Keratinocyte (primary cell): ENCODE measurements around the gene PPM1D. TPM values are rescaled to one million over a fixed set of nuclear protein-coding genes. Genes with fewer than 3 reads are reported as not detected.
"Not testable (repeated sequence)": the region's sequence is repeated elsewhere in the genome, so short reads cannot be mapped to it uniquely, and the experiment has no call there.

Experiments used
- DNase-seq: peaks from one replicate; pipeline ENCODE4 v3.0.0-alpha.2; 2011; ENCODE audit warnings: low read depth, missing footprints, low spot score
- FAIRE-seq: peaks from 2 replicates; lab custom pipeline; 2011; peaks lifted over from hg19 to GRCh38; lab: Jason Lieb, UNC
- H2AFZ ChIP-seq: 2 replicates; pipeline ENCODE4 v1.6.0; 2012; ENCODE audit warnings: low read length, control low read depth, inconsistent platforms; ENCODE audit not compliant: control insufficient read depth
- H3K27ac ChIP-seq: 2 replicates; pipeline ENCODE4 v1.5.1; 2011; ENCODE audit warnings: low read length; ENCODE audit not compliant: control insufficient read depth, insufficient read depth
- H3K27me3 ChIP-seq: 3 replicates; pipeline ENCODE4 v1.6.0; 2011; ENCODE audit warnings: low read length; ENCODE audit not compliant: control insufficient read depth, insufficient read depth; ENCODE audit errors: extremely low read depth
- H3K36me3 ChIP-seq, 2 experiments: 2 replicates in 1 of 2; 3 replicates in 1 of 2; pipeline ENCODE4 v1.5.1; 2011; ENCODE audit warnings: low read length in 2 of 2, mild to moderate bottlenecking in 1 of 2; ENCODE audit not compliant: control insufficient read depth in 2 of 2, insufficient read depth in 2 of 2; ENCODE audit errors: extremely low read depth in 1 of 2
- H3K4me1 ChIP-seq: 3 replicates; pipeline ENCODE4 v1.5.1; 2011; ENCODE audit warnings: low read length; ENCODE audit not compliant: control insufficient read depth, insufficient read depth; ENCODE audit errors: extremely low read depth
- H3K4me2 ChIP-seq: 3 replicates; pipeline ENCODE4 v1.6.0; 2011; ENCODE audit warnings: low read depth, low read length; ENCODE audit not compliant: control insufficient read depth, insufficient read depth; ENCODE audit errors: extremely low read depth
- H3K4me3 ChIP-seq, 3 experiments: fragments of 200-600 bp in 1 of 3; sonication (generic) in 1 of 3; 2 replicates in 2 of 3; 3 replicates in 1 of 3; pipeline ENCODE4 v1.5.1; 2011 to 2016; ENCODE audit warnings: low read length in 3 of 3, mild to moderate bottlenecking in 3 of 3, control low read depth in 2 of 3, inconsistent platforms in 1 of 3, low read depth in 1 of 3, mixed read lengths in 1 of 3, mixed run types in 1 of 3, moderate library complexity in 1 of 3; ENCODE audit not compliant: control insufficient read depth in 2 of 3, insufficient read depth in 2 of 3; ENCODE audit errors: extremely low read depth in 1 of 3
- H3K79me2 ChIP-seq: 2 replicates; pipeline ENCODE4 v1.6.0; 2012; ENCODE audit warnings: low read length; ENCODE audit not compliant: control insufficient read depth, insufficient read depth
- H3K9ac ChIP-seq: 3 replicates; pipeline ENCODE4 v1.6.0; 2011; ENCODE audit warnings: low read length; ENCODE audit not compliant: control insufficient read depth, insufficient read depth; ENCODE audit errors: extremely low read depth
- H3K9me1 ChIP-seq: 3 replicates; pipeline ENCODE4 v1.6.0; 2011; ENCODE audit warnings: low read length; ENCODE audit not compliant: control insufficient read depth, insufficient read depth; ENCODE audit errors: extremely low read depth
- H3K9me3 ChIP-seq: 2 replicates; pipeline ENCODE4 v1.5.1; 2012; ENCODE audit warnings: low read depth, low read length; ENCODE audit not compliant: control insufficient read depth
- H4K20me1 ChIP-seq: 3 replicates; pipeline ENCODE4 v1.6.0; 2011; ENCODE audit warnings: low read length; ENCODE audit not compliant: control insufficient read depth, insufficient read depth; ENCODE audit errors: extremely low read depth
- EZH2 ChIP-seq: IDR thresholded peaks from one replicate; pipeline ENCODE4 v1.6.1; 2012; ENCODE audit warnings: inconsistent platforms, mild to moderate bottlenecking, low read length, moderate library complexity
- dilution Hi-C: fragments of 300-500 bp; cut with MboI; formaldehyde crosslinking; loops from one replicate; pipeline ENCODE4 v1.7.0; 2020; ENCODE audit warnings: low sequenced_read_pairs; ENCODE audit not compliant: extremely low pct_ligation_motif_present
- polyA plus RNA-seq, 5 experiments: library from polyadenylated mRNA; depleted of rRNA in 3 of 5; stranded (reverse) in 3 of 5; stranded (forward) in 1 of 5; unstranded in 1 of 5; fragments of >200 nt; gene quantifications; 1 replicate in 1 of 5; 2 replicates in 3 of 5; 3 replicates in 1 of 5; pipeline versions ENCODE4 v1.2.1 to v1.2.3, GENCODE V29; 2011 to 2012; ENCODE audit warnings: missing spikeins in 2 of 5, low read depth in 1 of 5, low replicate concordance in 1 of 5
- TF ChIP-seq, protein P1 (sequence below), 3 experiments: IDR thresholded peaks in 1 of 3; conservative IDR thresholded peaks in 1 of 3; optimal IDR thresholded peaks in 1 of 3; 2 replicates in 2 of 3; 3 replicates in 1 of 3; pipeline versions ENCODE3 to v1.5.1; 2011; ENCODE audit warnings: low read length in 3 of 3, mild to moderate bottlenecking in 3 of 3, moderate library complexity in 2 of 3, control low read depth in 1 of 3, inconsistent platforms in 1 of 3; ENCODE audit not compliant: insufficient read depth in 2 of 3; ENCODE audit errors: extremely low read depth in 1 of 3

The PPM1D gene
- polyA plus RNA-seq, 1 donor (not counting 4 experiments of a cell fraction or from before 2014, with no cell fraction given), result 2.9 TPM

GRCh38 chr17:60610473-60610872 lies 10.5 kb downstream of the PPM1D start:
- FAIRE-seq, result no peak
- Histone ChIP-seq H4K20me1 (no peaks in the 10 kb centered on the region), H3K4me3 (no peak overlapping the region), H3K9me1 (no peaks in the 10 kb centered on the region), H3K9me3 (no peaks in the 10 kb centered on the region), H2AFZ (no peak overlapping the region), H3K79me2 (peaks cover 60% of the 10 kb centered on the region), H3K4me1 (peaks cover 3% of the 10 kb centered on the region), H3K27ac (no peak overlapping the region), H3K27me3 (no peaks in the 10 kb centered on the region), H3K9ac (no peak overlapping the region), H3K36me3 (no peaks in the 10 kb centered on the region), H3K4me2 (no peak overlapping the region)
- no peak for DNase-seq
- dilution Hi-C loops, result no loop called here
- TF ChIP-seq, protein P1, sequence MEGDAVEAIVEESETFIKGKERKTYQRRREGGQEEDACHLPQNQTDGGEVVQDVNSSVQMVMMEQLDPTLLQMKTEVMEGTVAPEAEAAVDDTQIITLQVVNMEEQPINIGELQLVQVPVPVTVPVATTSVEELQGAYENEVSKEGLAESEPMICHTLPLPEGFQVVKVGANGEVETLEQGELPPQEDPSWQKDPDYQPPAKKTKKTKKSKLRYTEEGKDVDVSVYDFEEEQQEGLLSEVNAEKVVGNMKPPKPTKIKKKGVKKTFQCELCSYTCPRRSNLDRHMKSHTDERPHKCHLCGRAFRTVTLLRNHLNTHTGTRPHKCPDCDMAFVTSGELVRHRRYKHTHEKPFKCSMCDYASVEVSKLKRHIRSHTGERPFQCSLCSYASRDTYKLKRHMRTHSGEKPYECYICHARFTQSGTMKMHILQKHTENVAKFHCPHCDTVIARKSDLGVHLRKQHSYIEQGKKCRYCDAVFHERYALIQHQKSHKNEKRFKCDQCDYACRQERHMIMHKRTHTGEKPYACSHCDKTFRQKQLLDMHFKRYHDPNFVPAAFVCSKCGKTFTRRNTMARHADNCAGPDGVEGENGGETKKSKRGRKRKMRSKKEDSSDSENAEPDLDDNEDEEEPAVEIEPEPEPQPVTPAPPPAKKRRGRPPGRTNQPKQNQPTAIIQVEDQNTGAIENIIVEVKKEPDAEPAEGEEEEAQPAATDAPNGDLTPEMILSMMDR (optimal IDR thresholded peaks at IDR 0.05 in 1 of 3, IDR thresholded peaks at IDR 0.05 in 1 of 3, conservative IDR thresholded peaks at IDR 0.05 in 1 of 3; ENCODE audit: extremely low read depth in 1 of 3, insufficient read depth in 2 of 3, low read length in 3 of 3), result no peak

DNA sequence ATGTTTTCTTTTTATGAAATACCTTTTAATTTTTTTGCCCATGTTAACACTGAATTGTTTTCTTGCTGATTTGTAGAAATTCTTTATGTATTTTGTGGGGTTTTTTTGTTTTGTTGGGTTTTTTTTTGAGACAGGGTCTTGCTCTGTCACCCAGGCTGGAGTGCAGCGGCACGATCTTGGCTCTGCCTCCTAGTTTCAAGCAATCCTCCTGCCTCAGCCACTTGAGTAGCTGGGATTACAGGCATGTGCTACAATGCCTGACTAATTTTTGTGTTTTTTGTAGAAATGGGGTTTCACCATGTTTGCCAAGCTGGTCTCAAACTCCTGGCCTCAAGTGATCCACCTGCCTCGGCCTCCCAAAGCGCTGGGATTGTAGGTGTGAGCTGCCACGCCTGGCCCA lies 11.3 kb downstream of the PPM1D start:
- H3K4me1 ChIP-seq, FAIRE-seq, H3K36me3 ChIP-seq, H3K4me3 ChIP-seq, H3K27ac ChIP-seq, H3K27me3 ChIP-seq, H4K20me1 ChIP-seq, H3K9ac ChIP-seq, H3K4me2 ChIP-seq, dilution Hi-C loops, H3K9me1 ChIP-seq, H3K9me3 ChIP-seq, DNase-seq, H2AFZ ChIP-seq: not testable (repeated sequence)
- H3K79me2 ChIP-seq, result peaks cover 55% of the 10 kb centered on the region

DNA sequence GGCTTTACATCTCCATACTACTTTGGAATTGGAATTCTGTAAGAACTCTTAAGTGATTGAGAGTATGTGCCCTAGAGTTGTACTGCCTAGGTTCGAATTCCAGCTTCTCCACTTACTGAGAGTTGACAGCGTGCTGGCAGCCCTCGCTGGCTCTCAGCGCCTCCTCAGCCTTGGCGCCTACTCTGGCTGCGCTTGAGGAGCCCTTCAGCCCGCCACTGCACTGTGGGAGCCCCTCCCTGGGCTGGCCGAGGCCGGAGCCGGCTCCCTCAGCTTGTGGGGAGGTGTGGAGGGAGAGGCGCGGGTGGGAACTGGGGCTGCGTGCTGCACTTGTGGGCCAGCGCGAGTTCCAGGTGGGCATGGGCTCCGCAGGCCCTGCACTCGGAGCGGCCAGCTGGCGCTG lies 13.3 kb downstream of the PPM1D start:
- Histone ChIP-seq H3K4me1 (peaks cover 3% of the 10 kb centered on the region), H3K79me2 (peaks cover 43% of the 10 kb centered on the region), H3K36me3 (no peaks in the 10 kb centered on the region), H4K20me1 (no peaks in the 10 kb centered on the region), H3K4me2 (no peak overlapping the region), H3K9ac (no peak overlapping the region), H3K27ac (no peak overlapping the region), H3K9me1 (no peaks in the 10 kb centered on the region), H3K27me3 (no peaks in the 10 kb centered on the region), H3K9me3 (no peaks in the 10 kb centered on the region), H3K4me3 (no peak overlapping the region), H2AFZ (no peak overlapping the region)
- TF ChIP-seq, protein P1 (optimal IDR thresholded peaks at IDR 0.05 in 1 of 3, IDR thresholded peaks at IDR 0.05 in 1 of 3, conservative IDR thresholded peaks at IDR 0.05 in 1 of 3; ENCODE audit: extremely low read depth in 1 of 3, insufficient read depth in 2 of 3, low read length in 3 of 3), result no peak
- TF ChIP-seq EZH2, result no peak
- DNase-seq (no peak), FAIRE-seq (no peak)
- dilution Hi-C loops, result no loop called here

DNA sequence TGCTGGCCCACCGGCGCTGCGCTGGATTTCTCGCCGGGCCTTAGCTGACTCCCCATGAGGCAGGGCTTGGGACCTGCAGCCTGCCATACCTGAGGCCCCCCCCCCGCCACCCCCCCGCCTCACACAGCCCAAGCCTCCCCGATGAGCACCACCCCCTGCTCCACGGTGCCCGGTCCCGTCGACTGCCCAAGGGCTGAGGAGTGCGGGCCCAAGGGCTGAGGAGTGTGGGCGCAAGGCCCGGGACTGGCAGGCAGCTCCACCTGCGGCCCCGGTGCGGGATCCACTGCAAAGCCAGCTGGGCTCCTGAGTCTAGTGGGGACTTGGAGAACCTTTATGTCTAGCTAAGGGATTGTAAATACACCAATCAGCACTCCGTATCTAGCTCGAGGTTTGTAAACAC lies 13.8 kb downstream of the PPM1D start:
- H3K36me3 ChIP-seq, H3K4me1 ChIP-seq, DNase-seq, H3K9me1 ChIP-seq, H4K20me1 ChIP-seq, H3K9me3 ChIP-seq, H3K9ac ChIP-seq, H3K27ac ChIP-seq, H3K4me2 ChIP-seq, H3K4me3 ChIP-seq, H2AFZ ChIP-seq, dilution Hi-C loops, FAIRE-seq, H3K27me3 ChIP-seq: not testable (repeated sequence)
- peaks cover 47% of the 10 kb centered on the region for H3K79me2 ChIP-seq
